ENCODE data around the gene C9orf85. TPM values are rescaled to one million over a fixed set of nuclear protein-coding genes. Genes with fewer than 3 reads are reported as not detected.

Gene C9orf85
- total and polyA plus RNA-seq, 2 donors (not counting 1 experiment from before 2014, with no cell fraction given): 4.3 to 9.6 TPM

- DNase-seq: no peak
- Histone ChIP-seq H3K9me3 (ENCODE audit: control extremely low read depth in 1 of 3, control insufficient read depth in 2 of 3, insufficient read depth in 1 of 3, low read length in 2 of 3) (no peaks in the 10 kb centered on the region), H3K9ac (ENCODE audit: low read length) (peak overlapping the region; percentile 91), H4K20me1 (ENCODE audit: control insufficient read depth, insufficient read depth, low read length, poor library complexity, severe bottlenecking) (peaks cover 29% of the 10 kb centered on the region), H3K36me3 (replicated peaks in 1 of 2; ENCODE audit: control extremely low read depth in 1 of 2, control insufficient read depth in 1 of 2, extremely low read depth in 1 of 2, insufficient read depth in 2 of 2, low read length in 1 of 2) (no peaks in the 10 kb centered on the region), H3K27me3 (replicated peaks in 1 of 4; ENCODE audit: control extremely low read depth in 1 of 4, control insufficient read depth in 3 of 4, insufficient read depth in 4 of 4, low read length in 3 of 4) (no peaks in the 10 kb centered on the region), H3K4me3 (ENCODE audit: control extremely low read depth in 1 of 5, extremely low read depth in 1 of 5, insufficient read depth in 1 of 5, low read depth in 2 of 5, low read length in 4 of 5) (peak overlapping the region in 4 of 5 experiments; percentile 5 to 99 (median 78)), H2AFZ (ENCODE audit: insufficient read depth, low read depth, low read length, poor library complexity, severe bottlenecking) (no peak overlapping the region), H3K4me1 (ENCODE audit: control insufficient read depth in 2 of 2, insufficient read depth in 2 of 2, low read length in 2 of 2) (peaks cover 25 to 26% of the 10 kb centered on the region in 2 donors), H3K4me2 (replicated peaks; ENCODE audit: low read depth, low read length, poor library complexity, severe bottlenecking) (peak overlapping the region; percentile 84), H3K27ac (ENCODE audit: low read length in 2 of 2) (no peak overlapping the region), H3K79me2 (ENCODE audit: control insufficient read depth, insufficient read depth, low read length) (peaks cover 89% of the 10 kb centered on the region)
- WGBS (ENCODE audit: insufficient coverage): no CpG with 5 or more reads among the region's 1 CpG
- ATAC-seq (ENCODE audit: low read depth): no peak
- H3K4me1 Mint-ChIP-seq: peaks cover 66% of the 10 kb centered on the region
- H3K9me3 Mint-ChIP-seq (ENCODE audit: insufficient read depth): no peaks in the 10 kb centered on the region
- H3K27me3 Mint-ChIP-seq: no peaks in the 10 kb centered on the region
- intact Hi-C loops (cut with micrococcal nuclease): no loop called here
- TF ChIP-seq CTCF (IDR thresholded peaks at IDR 0.05): no peak
- TF ChIP-seq EZH2 (IDR thresholded peaks at IDR 0.05; ENCODE audit: borderline replicate concordance, insufficient read depth, low read depth, low read length, poor library complexity, severe bottlenecking): no peak
- ChIA-PET CTCF (interaction anchor here (0.9 kb wide), 1 partner anchor 90 kb away, joined by 3 read pairs; no protein-coding TSS in a partner anchor), POLR2A (interaction anchor here (0.5 kb wide), 1 partner anchor 8 kb away, joined by 7 read pairs; no protein-coding TSS in a partner anchor)
- H3K27ac Mint-ChIP-seq: no peak overlapping the region
- peak overlapping the region; percentile 100 for H3K4me3 Mint-ChIP-seq
These were observed 2.6 kb upstream of the C9orf85 start for GRCh38 chr9:71908825-71909224.

GRCh38 chr9:71909887-71910649 lies 1.4 kb upstream of the C9orf85 start:
- H3K27ac Mint-ChIP-seq: peak overlapping the region; percentile 87
- no peaks in the 10 kb centered on the region for H3K9me3 Mint-ChIP-seq (ENCODE audit: insufficient read depth)
- intact Hi-C loops (cut with micrococcal nuclease): loop anchor here (2.0 to 5.0 kb wide), 3 partner anchors 93 to 1651 kb away; partner anchors contain the start of genes SMC5 and ZFAND5
- Histone ChIP-seq H3K27me3 (replicated peaks in 1 of 4; ENCODE audit: control extremely low read depth in 1 of 4, control insufficient read depth in 3 of 4, insufficient read depth in 4 of 4, low read length in 3 of 4) (no peaks in the 10 kb centered on the region), H3K79me2 (ENCODE audit: control insufficient read depth, insufficient read depth, low read length) (peaks cover 92% of the 10 kb centered on the region), H3K9ac (ENCODE audit: low read length) (peak overlapping the region; percentile 91), H3K4me1 (ENCODE audit: control insufficient read depth in 2 of 2, insufficient read depth in 2 of 2, low read length in 2 of 2) (peaks cover 22 to 24% of the 10 kb centered on the region in 2 donors), H3K4me3 (ENCODE audit: control extremely low read depth in 1 of 5, extremely low read depth in 1 of 5, insufficient read depth in 1 of 5, low read depth in 2 of 5, low read length in 4 of 5) (peak overlapping the region; percentile 72 to 99 (median 85)), H4K20me1 (ENCODE audit: control insufficient read depth, insufficient read depth, low read length, poor library complexity, severe bottlenecking) (peaks cover 35% of the 10 kb centered on the region), H3K4me2 (replicated peaks; ENCODE audit: low read depth, low read length, poor library complexity, severe bottlenecking) (peak overlapping the region; percentile 84), H2AFZ (ENCODE audit: insufficient read depth, low read depth, low read length, poor library complexity, severe bottlenecking) (peak overlapping the region; percentile 91), H3K9me3 (ENCODE audit: control extremely low read depth in 1 of 3, control insufficient read depth in 2 of 3, insufficient read depth in 1 of 3, low read length in 2 of 3) (no peaks in the 10 kb centered on the region), H3K36me3 (replicated peaks in 1 of 2; ENCODE audit: control extremely low read depth in 1 of 2, control insufficient read depth in 1 of 2, extremely low read depth in 1 of 2, insufficient read depth in 2 of 2, low read length in 1 of 2) (no peaks in the 10 kb centered on the region), H3K27ac (ENCODE audit: low read length in 2 of 2) (peak overlapping the region; percentile 74 to 80)
- H3K27me3 Mint-ChIP-seq: no peaks in the 10 kb centered on the region
- CTCF ChIA-PET: interaction anchor here (1.2 kb wide), 1 partner anchor 20 kb away, joined by 3 read pairs; no protein-coding TSS in a partner anchor
- under 1% methylated on average over 47 of the region's 47 CpGs for WGBS (ENCODE audit: insufficient coverage)
- peak; percentile 0 for ATAC-seq (ENCODE audit: low read depth)
- TF ChIP-seq EZH2 (IDR thresholded peaks at IDR 0.05; ENCODE audit: borderline replicate concordance, insufficient read depth, low read depth, low read length, poor library complexity, severe bottlenecking) (no peak), CTCF (IDR thresholded peaks at IDR 0.05) (no peak)
- H3K4me1 Mint-ChIP-seq: peaks cover 69% of the 10 kb centered on the region
- no peak for DNase-seq
- peak overlapping the region; percentile 100 for H3K4me3 Mint-ChIP-seq
- POLR2A ChIA-PET: interaction anchor here (0.5 to 1.5 kb wide), 4 partner anchors 8 to 141 kb away, joined by 3 to 13 read pairs (median 6); no protein-coding TSS in a partner anchor
